AG09309 (cell line): ENCODE results near the gene DOK7.
A peak's percentile ranks its signal among the peaks of the same experiment; 100 is the strongest.

ENCODE experiments used
- DNase-seq: peaks from one replicate; pipeline ENCODE4 v3.0.0-alpha.2; 2010; ENCODE audit warnings: low read depth
- H3K4me3 ChIP-seq: 2 replicates; pipeline ENCODE4 v1.5.1; 2011; ENCODE audit warnings: mild to moderate bottlenecking, low read depth, low read length, moderate library complexity; ENCODE audit not compliant: control insufficient read depth
- TF ChIP-seq, protein P1 (sequence below): IDR thresholded peaks from 2 replicates; pipeline ENCODE4 v1.5.1; 2011; ENCODE audit warnings: mild to moderate bottlenecking, low read depth, low read length, inconsistent platforms; ENCODE audit not compliant: insufficient read depth, control insufficient read depth; ENCODE audit errors: missing control alignments

The DOK7 gene

DNA sequence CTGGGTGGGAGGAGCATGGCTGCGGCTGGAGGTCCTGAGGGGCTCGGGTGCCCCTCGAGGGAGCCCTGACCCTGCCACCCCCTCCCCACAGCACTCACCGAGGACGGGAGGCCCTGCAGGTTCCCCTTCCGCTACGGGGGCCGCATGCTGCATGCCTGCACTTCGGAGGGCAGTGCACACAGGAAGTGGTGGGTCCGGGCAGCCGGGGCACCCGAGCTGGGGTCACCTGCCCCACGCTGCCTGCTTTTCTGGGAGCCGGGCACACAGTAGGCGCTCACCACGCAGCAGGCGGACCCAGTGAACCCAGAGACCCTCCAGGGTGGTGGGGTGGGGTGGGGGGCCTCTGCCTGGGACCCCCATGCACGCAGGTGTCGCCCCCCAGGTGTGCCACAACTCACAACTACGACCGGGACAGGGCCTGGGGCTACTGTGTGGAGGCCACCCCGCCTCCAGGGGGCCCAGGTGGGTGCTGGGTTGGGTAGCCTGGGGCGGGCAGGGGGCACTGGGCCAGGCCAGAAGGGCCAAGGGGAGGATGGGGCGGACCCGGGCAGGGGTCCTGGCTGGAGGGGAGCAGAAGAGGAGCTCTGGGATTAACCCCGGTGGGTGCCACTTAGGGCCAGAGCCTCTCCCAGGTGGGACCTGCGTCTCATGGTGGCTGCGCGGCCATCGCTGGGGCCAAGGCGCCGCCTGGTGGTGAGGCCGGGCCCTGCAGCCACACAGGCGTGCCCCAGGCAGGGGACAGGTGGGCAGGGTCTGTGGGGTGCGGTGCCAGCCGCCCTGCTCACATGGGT lies 20.0 kb upstream of the DOK7 start:
- TF ChIP-seq, protein P1, sequence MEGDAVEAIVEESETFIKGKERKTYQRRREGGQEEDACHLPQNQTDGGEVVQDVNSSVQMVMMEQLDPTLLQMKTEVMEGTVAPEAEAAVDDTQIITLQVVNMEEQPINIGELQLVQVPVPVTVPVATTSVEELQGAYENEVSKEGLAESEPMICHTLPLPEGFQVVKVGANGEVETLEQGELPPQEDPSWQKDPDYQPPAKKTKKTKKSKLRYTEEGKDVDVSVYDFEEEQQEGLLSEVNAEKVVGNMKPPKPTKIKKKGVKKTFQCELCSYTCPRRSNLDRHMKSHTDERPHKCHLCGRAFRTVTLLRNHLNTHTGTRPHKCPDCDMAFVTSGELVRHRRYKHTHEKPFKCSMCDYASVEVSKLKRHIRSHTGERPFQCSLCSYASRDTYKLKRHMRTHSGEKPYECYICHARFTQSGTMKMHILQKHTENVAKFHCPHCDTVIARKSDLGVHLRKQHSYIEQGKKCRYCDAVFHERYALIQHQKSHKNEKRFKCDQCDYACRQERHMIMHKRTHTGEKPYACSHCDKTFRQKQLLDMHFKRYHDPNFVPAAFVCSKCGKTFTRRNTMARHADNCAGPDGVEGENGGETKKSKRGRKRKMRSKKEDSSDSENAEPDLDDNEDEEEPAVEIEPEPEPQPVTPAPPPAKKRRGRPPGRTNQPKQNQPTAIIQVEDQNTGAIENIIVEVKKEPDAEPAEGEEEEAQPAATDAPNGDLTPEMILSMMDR: peak; percentile 90
- no peak for DNase-seq
- no peak overlapping the region for H3K4me3 ChIP-seq

DNA sequence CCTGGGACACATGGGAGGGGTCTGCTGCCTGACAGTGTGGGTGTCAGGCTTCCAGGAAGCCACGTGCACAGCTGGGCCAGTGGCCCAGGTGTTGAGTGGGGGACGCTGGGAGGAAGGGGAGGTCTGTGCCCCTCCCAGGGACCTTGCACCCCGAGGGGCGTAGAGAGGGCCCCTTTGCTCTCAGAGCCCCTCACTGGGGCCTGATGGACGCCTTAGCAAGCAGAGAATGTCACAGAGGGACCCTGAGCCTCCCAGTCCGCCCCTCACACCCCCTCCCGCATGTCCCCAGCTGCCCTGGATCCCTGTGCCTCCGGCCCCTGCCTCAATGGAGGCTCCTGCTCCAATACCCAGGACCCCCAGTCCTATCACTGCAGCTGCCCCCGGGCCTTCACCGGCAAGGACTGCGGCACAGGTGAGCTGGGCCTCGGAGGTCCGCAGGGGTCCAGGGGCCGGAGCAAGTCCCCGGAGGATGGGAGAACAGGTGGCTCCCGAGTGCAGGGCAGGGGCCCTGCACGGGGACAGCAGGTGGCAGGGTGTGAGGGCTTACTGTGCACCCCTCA lies 19.3 kb upstream of the DOK7 start:
- TF ChIP-seq, protein P1: no peak
- no peak overlapping the region for H3K4me3 ChIP-seq
- no peak for DNase-seq

DNA sequence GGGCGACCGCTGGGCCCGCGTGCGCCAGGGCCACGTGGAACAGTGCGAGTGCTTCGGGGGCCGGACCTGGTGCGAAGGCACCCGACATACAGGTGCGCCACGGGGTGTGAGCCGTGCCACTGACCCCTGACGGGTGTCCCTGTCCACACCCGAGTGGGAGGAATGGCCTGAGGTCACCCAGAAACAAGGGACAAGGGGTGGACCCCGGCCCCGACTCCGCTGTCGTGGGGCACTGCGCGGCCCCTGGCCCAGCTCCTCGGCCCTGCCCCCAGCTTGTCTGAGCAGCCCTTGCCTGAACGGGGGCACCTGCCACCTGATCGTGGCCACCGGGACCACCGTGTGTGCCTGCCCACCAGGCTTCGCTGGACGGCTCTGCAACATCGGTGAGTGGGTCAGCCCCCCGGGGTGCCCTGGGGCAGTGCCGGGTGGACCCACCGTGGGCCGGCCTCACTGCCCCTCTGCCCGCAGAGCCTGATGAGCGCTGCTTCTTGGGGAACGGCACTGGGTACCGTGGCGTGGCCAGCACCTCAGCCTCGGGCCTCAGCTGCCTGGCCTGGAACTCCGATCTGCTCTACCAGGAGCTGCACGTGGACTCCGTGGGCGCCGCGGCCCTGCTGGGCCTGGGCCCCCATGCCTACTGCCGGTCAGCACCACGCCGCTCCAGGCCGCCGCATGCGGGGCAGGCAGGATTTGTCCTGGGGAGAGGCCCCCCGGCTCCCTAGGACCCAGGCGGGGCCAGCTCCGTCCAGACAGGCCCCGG lies 18.6 kb upstream of the DOK7 start:
- TF ChIP-seq, protein P1: no peak

DNA sequence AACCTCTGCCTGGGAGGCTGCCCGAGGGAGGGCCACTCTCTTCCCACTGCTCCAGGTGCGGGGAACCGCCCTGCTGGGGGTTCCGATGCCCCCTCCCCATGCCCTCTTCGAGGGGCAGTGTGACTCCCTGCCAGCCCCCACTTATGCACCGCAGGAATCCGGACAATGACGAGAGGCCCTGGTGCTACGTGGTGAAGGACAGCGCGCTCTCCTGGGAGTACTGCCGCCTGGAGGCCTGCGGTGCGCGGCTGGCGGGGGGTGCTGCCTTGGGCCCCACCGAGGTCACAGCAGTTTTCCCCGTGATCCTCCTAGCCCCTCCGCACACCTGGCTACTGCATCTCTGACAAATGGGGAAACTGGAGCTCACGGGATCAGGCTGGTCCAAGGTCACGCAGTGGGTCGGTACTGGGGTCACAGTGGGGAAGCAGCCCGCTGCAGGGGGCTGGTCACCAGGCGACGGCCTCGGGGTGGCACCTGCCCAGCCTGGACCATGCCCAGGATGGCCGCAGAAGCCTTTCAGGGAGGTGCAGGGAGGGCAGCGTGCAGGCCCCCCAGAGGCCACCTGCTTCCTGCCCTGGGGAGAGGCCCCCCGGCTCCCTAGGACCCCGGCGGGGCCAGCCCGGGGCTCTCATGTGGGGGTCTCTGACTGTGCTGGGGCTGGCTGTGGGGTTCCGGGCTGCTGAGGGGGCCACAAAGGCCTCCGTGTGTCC lies 17.8 kb upstream of the DOK7 start:
- no peak for DNase-seq
- TF ChIP-seq, protein P1: no peak

More for the DNA sequence above, 18.6 kb upstream of the DOK7 start:
- no peak for DNase-seq
- H3K4me3 ChIP-seq: no peak overlapping the region

DNA sequence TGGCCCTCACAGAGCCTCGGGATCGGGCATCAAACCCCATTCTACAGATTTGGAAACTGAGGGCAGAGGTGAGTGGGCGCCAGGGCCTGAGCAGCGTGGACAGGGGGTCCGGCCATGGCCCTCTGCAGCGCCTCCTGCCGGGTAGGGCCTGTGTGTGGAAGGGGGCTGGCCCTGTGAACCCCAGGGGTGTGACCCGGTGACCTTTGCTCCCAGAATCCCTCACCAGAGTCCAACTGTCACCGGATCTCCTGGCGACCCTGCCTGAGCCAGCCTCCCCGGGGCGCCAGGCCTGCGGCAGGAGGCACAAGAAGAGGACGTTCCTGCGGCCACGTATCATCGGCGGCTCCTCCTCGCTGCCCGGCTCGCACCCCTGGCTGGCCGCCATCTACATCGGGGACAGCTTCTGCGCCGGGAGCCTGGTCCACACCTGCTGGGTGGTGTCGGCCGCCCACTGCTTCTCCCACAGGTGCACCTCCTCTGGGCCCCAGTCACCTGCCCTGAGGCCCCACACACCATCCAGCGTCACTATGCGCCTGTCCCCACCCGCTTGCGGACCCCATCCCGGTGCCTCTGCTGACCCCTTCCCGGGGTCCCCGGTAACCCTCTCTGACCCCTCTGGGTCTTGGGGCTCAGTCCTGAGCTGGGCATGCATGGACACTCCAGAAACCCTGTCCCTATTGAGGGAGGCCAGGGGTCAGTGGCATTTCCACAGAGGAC lies 17.1 kb upstream of the DOK7 start:
- no peak overlapping the region for H3K4me3 ChIP-seq
- DNase-seq: no peak
- TF ChIP-seq, protein P1: no peak

More for the DNA sequence above, 17.8 kb upstream of the DOK7 start:
- H3K4me3 ChIP-seq: no peak overlapping the region
